Esophagus (tissue), 2 donors: ENCODE results near the gene CRYGN. TPM values are rescaled to one million over a fixed set of nuclear protein-coding genes. Genes with fewer than 3 reads are reported as not detected.

Source experiments
- H3K27ac ChIP-seq, 2 donors: one replicate each; pipeline ENCODE4 v1.5.1; 2013; ENCODE audit warnings: low read depth in 2 of 2, mild to moderate bottlenecking in 2 of 2, inconsistent platforms in 1 of 2, low read length in 1 of 2, moderate library complexity in 1 of 2
- H3K27me3 ChIP-seq, 2 donors: one replicate each; pipeline ENCODE4 v1.6.1; 2013; ENCODE audit warnings: low read length in 2 of 2, control low read depth in 1 of 2, mild to moderate bottlenecking in 1 of 2; ENCODE audit not compliant: insufficient read depth in 2 of 2, control insufficient read depth in 1 of 2
- H3K36me3 ChIP-seq, 2 donors: one replicate each; pipeline ENCODE4 v1.6.1; 2013; ENCODE audit warnings: low read length in 1 of 2; ENCODE audit not compliant: control insufficient read depth in 2 of 2, insufficient read depth in 2 of 2
- H3K4me1 ChIP-seq, 2 donors: one replicate each; pipeline ENCODE4 v1.6.1; 2013; ENCODE audit warnings: low read length in 1 of 2; ENCODE audit not compliant: control insufficient read depth in 2 of 2, insufficient read depth in 2 of 2
- H3K4me3 ChIP-seq, 2 donors: one replicate each; pipeline ENCODE4 v1.5.1; 2013; ENCODE audit warnings: low read length in 2 of 2, mild to moderate bottlenecking in 2 of 2, low read depth in 1 of 2, moderate library complexity in 1 of 2
- H3K9me3 ChIP-seq, 2 donors: one replicate each; pipeline ENCODE4 v1.6.1; 2013; ENCODE audit warnings: mild to moderate bottlenecking in 2 of 2, low read depth in 1 of 2, low read length in 1 of 2, moderate library complexity in 1 of 2; ENCODE audit not compliant: control insufficient read depth in 2 of 2, insufficient read depth in 1 of 2
- WGBS, 2 donors: extraction: QIAGEN DNeasy Blood & Tissue Kit; methylation state at CpG; one replicate each; pipeline ENCODE4 v1.1.7; 2013; 5-methylcytosine and 5-hydroxymethylcytosine counted together
- polyA plus RNA-seq, 2 donors: library from polyadenylated mRNA; stranded (reverse); fragments of 200-250 nt; gene quantifications; one replicate each; pipeline ENCODE4 v1.2.3, GENCODE V29; 2013
- donor health status: healthy with polysubstance abuse.
- donor health status: Bipolar disorder and iron deficiency.

Gene CRYGN
- polyA plus RNA-seq, 2 donors: 0.01 TPM; not detected in 1

DNA sequence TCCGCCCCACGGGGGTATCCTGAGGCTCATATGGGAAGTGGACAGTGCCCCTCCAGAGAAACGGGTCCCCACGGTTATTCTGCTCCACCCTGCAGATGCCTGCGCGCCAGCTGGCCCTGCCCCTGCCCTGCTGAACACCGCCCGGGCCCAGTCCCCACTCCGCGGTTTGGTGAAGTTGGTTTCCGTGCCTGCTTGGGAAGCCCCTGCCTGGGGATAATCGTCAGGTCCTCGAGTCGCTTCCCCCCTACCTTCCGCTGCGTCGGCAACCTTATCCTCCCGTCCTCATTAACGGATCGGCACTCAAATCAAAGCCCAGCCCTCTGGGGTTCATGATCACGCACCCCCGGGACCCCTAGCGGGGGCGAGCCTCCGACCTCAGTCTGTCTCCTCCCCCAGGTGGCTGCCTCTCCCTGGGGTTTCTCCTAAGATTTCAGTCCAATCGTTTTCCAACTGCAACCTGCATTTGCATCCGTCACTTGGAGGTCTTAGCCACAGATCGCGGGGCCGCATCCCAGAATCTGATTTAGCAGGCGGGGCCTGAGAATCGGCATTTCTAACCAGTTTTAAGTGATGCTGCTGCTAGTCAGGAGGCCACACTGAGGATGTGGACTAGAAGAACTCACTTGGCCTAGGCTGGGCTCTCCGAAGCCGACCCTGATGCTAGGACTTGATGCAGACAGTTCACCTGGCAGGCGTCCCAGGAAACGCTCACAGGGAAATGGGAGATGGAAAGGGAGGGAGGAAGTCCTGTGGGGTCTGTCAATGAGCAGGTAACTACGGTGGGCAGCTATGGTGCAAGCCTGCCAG, 57.7 kb downstream of the CRYGN start:
- no peaks in the 10 kb centered on the region for H3K9me3 ChIP-seq
- 23 to 26% methylated on average over 37 of the region's 37 CpGs for whole genome bisulfite sequencing, 2 donors
- H3K27me3 ChIP-seq: peaks cover 0 to 2% of the 10 kb centered on the region in 2 donors
- no peak overlapping the region for H3K27ac ChIP-seq
- peak overlapping the region; percentile 3 to 8 for H3K4me3 ChIP-seq
- peaks cover 0 to 6% of the 10 kb centered on the region in 2 donors for H3K36me3 ChIP-seq
- H3K4me1 ChIP-seq: peaks cover 0 to 6% of the 10 kb centered on the region in 2 donors

DNA sequence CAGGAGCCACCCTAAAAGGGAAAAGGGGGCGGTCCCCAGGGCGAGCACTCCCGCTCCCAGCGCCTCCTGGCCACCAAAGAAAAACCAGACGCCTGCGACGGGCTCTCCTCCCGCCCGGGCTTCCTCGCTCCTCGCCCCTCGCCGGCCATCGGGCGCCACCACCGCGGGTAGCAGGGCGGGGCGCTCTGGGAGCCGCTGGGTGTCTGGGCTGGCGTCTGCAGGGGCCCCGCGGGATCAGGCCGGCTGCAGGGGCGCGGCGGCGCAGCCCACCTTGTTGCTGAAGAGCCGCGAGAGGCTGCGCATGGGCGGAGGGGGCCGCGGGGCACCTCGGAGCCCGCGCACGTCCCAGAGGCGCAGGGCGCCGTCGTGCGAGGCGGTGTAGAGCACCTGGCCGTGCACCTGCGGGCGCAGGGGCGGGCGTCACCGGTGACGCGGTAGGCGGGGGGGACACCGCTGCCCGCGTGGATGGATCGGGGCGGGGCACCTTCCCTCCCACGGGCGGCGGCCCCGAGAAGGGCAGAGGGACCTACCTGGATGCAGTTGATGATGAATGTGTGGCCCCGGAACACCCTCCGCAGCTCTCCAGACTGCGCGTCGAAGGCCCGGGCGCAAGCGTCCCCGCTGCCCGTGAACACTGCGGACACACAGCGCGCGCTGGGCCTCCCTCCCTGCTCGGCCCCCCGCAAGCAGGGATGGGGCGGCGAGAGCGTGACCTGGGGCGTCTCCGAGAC, 58.4 kb downstream of the CRYGN start:
- 7 to 10% methylated on average over 70 to 83 of the region's 83 CpGs for WGBS, 2 donors
- H3K9me3 ChIP-seq: no peaks in the 10 kb centered on the region
- H3K27me3 ChIP-seq: peaks cover 0 to 2% of the 10 kb centered on the region in 2 donors
- H3K27ac ChIP-seq: no peak overlapping the region
- peaks cover 0 to 6% of the 10 kb centered on the region in 2 donors for H3K4me1 ChIP-seq
- H3K4me3 ChIP-seq: peak overlapping the region in 1 of 2 donors; percentile 3
- peaks cover 3 to 10% of the 10 kb centered on the region in 2 donors for H3K36me3 ChIP-seq

DNA sequence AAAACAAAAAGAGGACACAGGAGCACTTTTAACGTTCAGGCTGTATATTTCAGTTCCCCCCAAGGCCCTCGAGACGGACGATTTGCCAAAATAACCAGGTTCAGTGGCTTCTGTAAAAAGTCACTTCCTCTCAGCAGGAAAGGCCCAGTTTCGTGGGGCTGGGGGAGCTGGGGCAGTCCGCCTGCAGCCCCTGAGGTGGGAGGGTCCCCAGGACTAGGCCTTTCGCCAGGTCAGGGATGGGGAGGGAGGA, 58.9 kb downstream of the CRYGN start:
- peaks cover 0 to 2% of the 10 kb centered on the region in 2 donors for H3K27me3 ChIP-seq
- peaks cover 0 to 6% of the 10 kb centered on the region in 2 donors for H3K4me1 ChIP-seq
- no peak overlapping the region for H3K4me3 ChIP-seq
- no peaks in the 10 kb centered on the region for H3K9me3 ChIP-seq
- H3K36me3 ChIP-seq: peaks cover 7 to 15% of the 10 kb centered on the region in 2 donors
- whole genome bisulfite sequencing, 2 donors: 30 to 37% methylated on average over 7 of the region's 7 CpGs
- H3K27ac ChIP-seq: no peak overlapping the region

DNA sequence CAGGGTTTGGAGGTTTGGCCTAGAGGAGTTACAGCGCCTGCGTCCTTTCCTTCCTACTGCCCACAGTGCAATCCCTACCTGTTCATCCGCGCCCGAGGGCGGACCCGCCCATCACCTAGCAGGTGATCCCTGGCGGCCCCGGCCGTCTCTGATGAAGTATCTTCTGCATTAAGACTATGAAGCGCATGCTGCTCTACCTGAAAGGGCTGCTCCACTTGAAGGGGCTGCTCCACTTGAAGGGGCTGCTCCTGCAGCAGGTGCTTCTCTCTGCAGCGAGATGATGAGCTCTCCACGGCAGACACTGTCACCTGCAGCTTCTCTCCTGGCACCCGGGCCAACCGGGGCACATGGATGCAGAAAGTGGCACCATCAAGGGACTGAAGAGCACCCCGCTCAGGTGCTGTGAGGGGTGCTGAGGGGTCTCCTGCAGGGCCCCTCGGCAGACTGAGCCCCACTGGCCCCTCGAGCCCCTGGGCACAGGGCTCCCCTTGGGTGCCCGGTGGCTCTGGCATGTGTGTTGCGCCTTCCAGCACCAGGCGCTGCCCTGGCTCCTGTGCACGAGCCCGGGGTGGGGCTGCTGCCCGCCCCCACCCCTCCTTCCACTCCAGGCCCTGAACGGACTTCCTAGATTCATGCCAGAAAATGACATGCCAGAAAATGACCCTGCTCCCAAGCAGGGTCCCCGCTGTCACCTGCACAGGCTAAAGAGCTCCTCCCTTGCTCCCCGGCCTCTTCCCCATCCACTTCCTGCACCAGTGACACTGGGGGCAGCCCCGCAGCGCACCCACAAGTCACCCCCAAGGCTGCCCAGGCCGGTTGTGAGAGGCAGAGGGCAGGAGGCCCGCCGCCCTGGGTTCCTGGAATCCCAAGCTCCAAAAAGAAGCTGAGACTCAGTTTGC, 59.5 kb downstream of the CRYGN start:
- H3K27me3 ChIP-seq: peaks cover 0 to 2% of the 10 kb centered on the region in 2 donors
- H3K36me3 ChIP-seq: peaks cover 8 to 21% of the 10 kb centered on the region in 2 donors
- H3K4me3 ChIP-seq: no peak overlapping the region
- H3K27ac ChIP-seq: no peak overlapping the region
- no peaks in the 10 kb centered on the region for H3K9me3 ChIP-seq
- WGBS, 2 donors: 83 to 84% methylated on average over 28 to 32 of the region's 32 CpGs
- H3K4me1 ChIP-seq: peaks cover 0 to 6% of the 10 kb centered on the region in 2 donors

DNA sequence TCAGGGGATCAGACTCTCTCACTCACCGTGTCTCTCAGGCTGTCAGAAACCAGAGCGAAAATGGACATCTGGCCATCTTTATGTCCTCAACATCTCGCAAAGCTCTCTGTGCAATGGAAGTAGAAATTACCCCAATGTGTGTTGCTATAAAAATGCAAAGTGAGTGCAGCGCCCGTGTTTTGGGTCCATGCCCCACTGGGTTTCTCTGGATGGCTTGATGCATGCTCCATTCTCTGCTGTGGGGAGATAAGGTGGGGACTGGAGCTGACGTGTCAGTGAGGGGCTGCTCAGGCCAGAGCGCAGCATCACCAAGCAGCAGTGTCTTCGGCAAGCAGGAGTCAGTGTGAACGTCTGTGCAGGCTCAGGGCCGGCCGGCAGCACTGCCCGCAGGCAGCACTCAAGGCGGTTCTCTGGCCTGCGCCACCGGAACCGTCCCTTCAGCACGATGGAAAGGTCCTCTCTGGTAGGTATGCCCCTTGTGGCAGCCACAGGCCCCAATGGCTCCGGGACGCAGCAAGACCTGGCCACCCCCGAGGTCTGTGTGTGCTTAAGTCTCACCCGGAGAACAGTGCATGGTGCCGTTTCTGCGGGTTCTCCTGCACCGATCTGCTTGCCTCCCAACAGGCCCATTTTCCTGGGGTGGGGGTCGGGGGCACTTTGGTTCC, 60.3 kb downstream of the CRYGN start:
- peaks cover 0 to 6% of the 10 kb centered on the region in 2 donors for H3K4me1 ChIP-seq
- WGBS, 2 donors: 87 to 88% methylated on average over 25 of the region's 25 CpGs

DNA sequence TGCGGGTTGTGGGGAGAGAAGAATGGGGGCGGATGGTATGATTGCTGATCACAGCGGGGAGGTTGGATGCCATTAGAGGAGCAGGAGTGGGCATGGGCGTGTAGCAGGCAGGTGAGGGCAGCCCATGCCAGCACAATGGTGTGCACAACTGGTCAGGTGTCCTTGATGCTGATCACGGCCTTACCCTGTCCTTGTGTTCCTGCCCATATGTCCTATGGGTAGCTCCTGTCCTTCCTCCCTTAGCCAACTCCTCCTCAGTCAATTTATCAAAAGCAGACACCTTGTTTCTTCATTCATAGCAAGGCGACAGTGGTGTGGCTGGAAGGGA, 60.8 kb downstream of the CRYGN start:
- Histone ChIP-seq H3K4me1 (peaks cover 0 to 6% of the 10 kb centered on the region in 2 donors), H3K9me3 (no peaks in the 10 kb centered on the region), H3K27ac (no peak overlapping the region), H3K4me3 (no peak overlapping the region), H3K36me3 (peaks cover 8 to 26% of the 10 kb centered on the region in 2 donors), H3K27me3 (peaks cover 0 to 2% of the 10 kb centered on the region in 2 donors)
- WGBS, 2 donors: 79 to 85% methylated on average over 6 of the region's 6 CpGs

More for the DNA sequence above, 60.3 kb downstream of the CRYGN start:
- H3K4me3 ChIP-seq: no peak overlapping the region
- no peak overlapping the region for H3K27ac ChIP-seq
- peaks cover 8 to 24% of the 10 kb centered on the region in 2 donors for H3K36me3 ChIP-seq
- no peaks in the 10 kb centered on the region for H3K9me3 ChIP-seq
- peaks cover 0 to 2% of the 10 kb centered on the region in 2 donors for H3K27me3 ChIP-seq

Other genes with a start within 250 kb of the CRYGN start
- gene H2BK1, start 229.7 kb downstream of the CRYGN start, polyA plus RNA-seq: not detected
- 10 to 100 TPM in 1 of 2 donors, 1 to 10 TPM in 1; 8.6 to 19.8 TPM for gene ABCF2, start 212.9 kb downstream of the CRYGN start, polyA plus RNA-seq
- 10 to 100 TPM; 10.8 to 13.6 TPM for gene CHPF2, start 207.7 kb downstream of the CRYGN start, polyA plus RNA-seq
- 1 to 10 TPM; 7.5 to 8.3 TPM for gene SMARCD3, start 191.4 kb downstream of the CRYGN start, polyA plus RNA-seq
- 10 to 100 TPM; 12.1 to 15.5 TPM for gene NUB1, start 98.3 kb downstream of the CRYGN start, polyA plus RNA-seq
- gene WDR86, start 30.1 kb downstream of the CRYGN start, polyA plus RNA-seq: under 1 TPM; 0.28 to 0.86 TPM
- gene RHEB, start 79.8 kb upstream of the CRYGN start, polyA plus RNA-seq: 10 to 100 TPM; 48.5 to 58.2 TPM